HepG2 (cell line): Measurements from ENCODE around the gene MRPS7. TPM values are rescaled to one million over a fixed set of nuclear protein-coding genes. Genes with fewer than 3 reads are reported as not detected.

Experiments used
- CBX5 ChIP-seq: sonication (generic); formaldehyde crosslinking; IDR thresholded peaks from 2 replicates; pipeline ENCODE4 v1.4.0; 2020; ENCODE audit warnings: missing genetic modification reagents, borderline replicate concordance
- CREB1 ChIP-seq, 2 experiments: fragments of 450-650 bp in 1 of 2; IDR thresholded peaks; 2 replicates each; pipeline ENCODE4 v1.6.1; 2016 to 2017; ENCODE audit warnings: control low read depth in 1 of 2, mild to moderate bottlenecking in 1 of 2, missing compliant biosample characterization in 1 of 2, missing genetic modification characterization in 1 of 2
- HCFC1 ChIP-seq: fragments of 150-350 bp; IDR thresholded peaks from 2 replicates; pipeline ENCODE4 v1.6.1; 2014; ENCODE audit warnings: low read depth, low read length
- HINFP ChIP-seq: sonication (generic); formaldehyde crosslinking; IDR thresholded peaks from 2 replicates; pipeline ENCODE4 v1.4.0; 2020; ENCODE audit warnings: low read depth, mild to moderate bottlenecking, missing genetic modification reagents
- MAFK ChIP-seq, 2 experiments: IDR thresholded peaks in 1 of 2; conservative IDR thresholded peaks in 1 of 2; 2 replicates each; pipeline ENCODE4 v1.6.1; 2011; ENCODE audit warnings: improper control_type of control experiment in 2 of 2, low read length in 2 of 2
- POGZ ChIP-seq: sonication (generic); formaldehyde crosslinking; IDR thresholded peaks from 2 replicates; pipeline ENCODE4 v1.4.0; 2020; ENCODE audit warnings: mild to moderate bottlenecking, missing genetic modification reagents
- RAD21 ChIP-seq: fragments of 450-650 bp; formaldehyde crosslinking; IDR thresholded peaks from 2 replicates; pipeline ENCODE4 v1.5.0; 2020; ENCODE audit warnings: mild to moderate bottlenecking
- ZBTB40 ChIP-seq, 2 experiments: fragments of 450-650 bp in 1 of 2; sonication (generic) in 1 of 2; formaldehyde crosslinking in 1 of 2; IDR thresholded peaks; 2 replicates each; pipeline versions ENCODE4 v1.6.1 to v1.8.0; 2016 to 2022; ENCODE audit warnings: antibody characterized with exemption in 1 of 2, mild to moderate bottlenecking in 1 of 2, missing genetic modification reagents in 1 of 2
- ZFP36L1 ChIP-seq: sonication (generic); formaldehyde crosslinking; IDR thresholded peaks from 2 replicates; pipeline ENCODE4 v1.8.0; 2022; ENCODE audit warnings: mild to moderate bottlenecking, missing genetic modification reagents, moderate library complexity
- ZNF275 ChIP-seq: sonication (generic); formaldehyde crosslinking; IDR thresholded peaks from 2 replicates; pipeline ENCODE4 v1.8.0; 2022; ENCODE audit warnings: missing genetic modification reagents, mild to moderate bottlenecking, inconsistent platforms, borderline replicate concordance
- ZNF34 ChIP-seq: sonication (generic); formaldehyde crosslinking; IDR thresholded peaks from 2 replicates; pipeline ENCODE4 v1.4.0; 2020; ENCODE audit warnings: mild to moderate bottlenecking, missing genetic modification reagents, borderline replicate concordance
- ZNF709 ChIP-seq: sonication (generic); formaldehyde crosslinking; IDR thresholded peaks from 2 replicates; pipeline ENCODE4 v1.5.0; 2020; ENCODE audit warnings: mild to moderate bottlenecking, missing genetic modification reagents
- polyA plus RNA-seq, 8 experiments: library from polyadenylated mRNA; depleted of rRNA in 3 of 8; stranded (reverse) in 7 of 8; unstranded in 1 of 8; fragments of >200 nt; fragmentation: Illumina TruSeq in 4 of 8; extraction: Trizol in 4 of 8; gene quantifications; 2 replicates each; pipeline versions ENCODE4 v1.2.1 to v1.2.3, GENCODE V29; 2011 to 2016; ENCODE audit warnings: low read depth in 4 of 8, missing spikeins in 1 of 8, mixed read lengths in 1 of 8; ENCODE audit not compliant: insufficient read depth in 1 of 8
- total RNA-seq, 5 experiments: library from RNA; depleted of rRNA; stranded (reverse); fragments of >200 nt; fragmentation: Illumina TruSeq; extraction: Trizol; gene quantifications; 2 replicates each; pipeline ENCODE4 v1.2.3, GENCODE V29; 2016; ENCODE audit warnings: low read depth in 1 of 5

The MRPS7 gene
- total and polyA plus RNA-seq, 2 of the 13 experiments (the other 11 are each of a cell fraction or from before 2014, with no cell fraction given): 97.0 to 162 TPM

- TF ChIP-seq HINFP (no peak; the same call in 1 of the 2 replicates), ZNF275 (CRISPR knock-in tag) (peak; percentile 87), ZNF34 (CRISPR knock-in tag) (no peak), MAFK (conservative IDR thresholded peaks at IDR 0.05 in 1 of 2, IDR thresholded peaks at IDR 0.05 in 1 of 2; ENCODE audit: low read length in 2 of 2) (no peak), CREB1 (IDR thresholded peaks at IDR 0.05) (peak; percentile 83; the same call in 1 of the 2 replicates), CREB1 (CRISPR knock-in tag; IDR thresholded peaks at IDR 0.05) (no peak), POGZ (CRISPR knock-in tag) (peak; percentile 67), ZNF709 (no peak; the same call in 1 of the 2 replicates), HCFC1 (peak; percentile 61; the same call in 1 of the 2 replicates), ZBTB40 (IDR thresholded peaks at IDR 0.05) (no peak), ZBTB40 (CRISPR knock-in tag; IDR thresholded peaks at IDR 0.05) (0 out of 2 replicates have a peak, but pooled peaks have one; percentile 52), RAD21 (CRISPR knock-in tag) (peak; percentile 87), ZFP36L1 (CRISPR knock-in tag) (peak; percentile 67; the same call in 1 of the 2 replicates), CBX5 (CRISPR knock-in tag) (0 out of 2 replicates have a peak, but pooled peaks have one; percentile 21)
Measured at GRCh38 chr17:75271233-75271954, 9.7 kb downstream of the MRPS7 start (continued).
